Measurements from ENCODE around the gene PPM1L. TPM values are rescaled to one million over a fixed set of nuclear protein-coding genes. Genes with fewer than 3 reads are reported as not detected.

Gene PPM1L
- total RNA-seq, 1 experiment from 2014 or later = 10.6 TPM

- no peak for TF ChIP-seq EZH2 (IDR thresholded peaks at IDR 0.05; ENCODE audit: borderline replicate concordance, low read depth, low read length, poor library complexity, severe bottlenecking)
- TF ChIP-seq CTCF (conservative IDR thresholded peaks at IDR 0.05; ENCODE audit: low read depth, low read length) = no peak
- Histone ChIP-seq H3K4me1 (ENCODE audit: insufficient read depth, low read length, poor library complexity, severe bottlenecking) (no peaks in the 10 kb centered on the region), H3K9me3 (ENCODE audit: low read depth, low read length, poor library complexity, severe bottlenecking) (no peaks in the 10 kb centered on the region), H3K36me3 (ENCODE audit: insufficient read depth, low read length, poor library complexity, severe bottlenecking) (no peaks in the 10 kb centered on the region), H3K27ac (ENCODE audit: low read depth, low read length, poor library complexity, severe bottlenecking) (no peak overlapping the region), H3K4me3 (ENCODE audit: low read depth, low read length, poor library complexity, severe bottlenecking) (no peak overlapping the region), H3K27me3 (replicated peaks; ENCODE audit: insufficient read depth, low read depth, low read length, poor library complexity) (no peaks in the 10 kb centered on the region)
- intact Hi-C loops (cut with micrococcal nuclease; ENCODE audit: unreplicated experiment) = no loop called here
- no TSS peak for BruUV-seq (replicated peaks)
- DNase-seq (ENCODE audit: low spot score) = no peak
- CTCF ChIA-PET = no interaction called here
- POLR2A ChIA-PET (ENCODE audit: low non-redundant PET) = no interaction called here
These were observed 37.8 kb downstream of the PPM1L start for GRCh38 chr3:160793722-160794252.

GRCh38 chr3:160796089-160796812, 40.2 kb downstream of the PPM1L start:
- Histone ChIP-seq H3K9me3 (ENCODE audit: low read depth, low read length, poor library complexity, severe bottlenecking) (no peaks in the 10 kb centered on the region), H3K36me3 (ENCODE audit: insufficient read depth, low read length, poor library complexity, severe bottlenecking) (no peaks in the 10 kb centered on the region), H3K4me1 (ENCODE audit: insufficient read depth, low read length, poor library complexity, severe bottlenecking) (no peaks in the 10 kb centered on the region), H3K27ac (ENCODE audit: low read depth, low read length, poor library complexity, severe bottlenecking) (no peak overlapping the region), H3K27me3 (replicated peaks; ENCODE audit: insufficient read depth, low read depth, low read length, poor library complexity) (no peaks in the 10 kb centered on the region), H3K4me3 (ENCODE audit: low read depth, low read length, poor library complexity, severe bottlenecking) (no peak overlapping the region)
- CTCF ChIA-PET = no interaction called here
- no peak for TF ChIP-seq EZH2 (IDR thresholded peaks at IDR 0.05; ENCODE audit: borderline replicate concordance, low read depth, low read length, poor library complexity, severe bottlenecking)
- TF ChIP-seq CTCF (conservative IDR thresholded peaks at IDR 0.05; ENCODE audit: low read depth, low read length) = no peak
- no TSS peak for BruUV-seq (replicated peaks)
- DNase-seq (ENCODE audit: low spot score) = no peak
- POLR2A ChIA-PET (ENCODE audit: low non-redundant PET) = interaction anchor here (0.6 kb wide), 1 partner anchor 40 kb away, joined by 3 read pairs; the partner anchor contains the start of gene PPM1L
- intact Hi-C loops (cut with micrococcal nuclease; ENCODE audit: unreplicated experiment) = no loop called here

- H3K9me3 ChIP-seq (ENCODE audit: low read depth, low read length, poor library complexity, severe bottlenecking) = no peaks in the 10 kb centered on the region
- no peak overlapping the region for H3K27ac ChIP-seq (ENCODE audit: low read depth, low read length, poor library complexity, severe bottlenecking)
- intact Hi-C loops (cut with micrococcal nuclease; ENCODE audit: unreplicated experiment) = no loop called here
- H3K27me3 ChIP-seq (replicated peaks; ENCODE audit: insufficient read depth, low read depth, low read length, poor library complexity) = no peaks in the 10 kb centered on the region
- POLR2A ChIA-PET (ENCODE audit: low non-redundant PET) = no interaction called here
- no peak for DNase-seq (ENCODE audit: low spot score)
- CTCF ChIA-PET = no interaction called here
- no peak for TF ChIP-seq CTCF (conservative IDR thresholded peaks at IDR 0.05; ENCODE audit: low read depth, low read length)
- TF ChIP-seq EZH2 (IDR thresholded peaks at IDR 0.05; ENCODE audit: borderline replicate concordance, low read depth, low read length, poor library complexity, severe bottlenecking) = no peak
- H3K4me1 ChIP-seq (ENCODE audit: insufficient read depth, low read length, poor library complexity, severe bottlenecking) = no peaks in the 10 kb centered on the region
- no TSS peak for BruUV-seq (replicated peaks)
- no peaks in the 10 kb centered on the region for H3K36me3 ChIP-seq (ENCODE audit: insufficient read depth, low read length, poor library complexity, severe bottlenecking)
- H3K4me3 ChIP-seq (ENCODE audit: low read depth, low read length, poor library complexity, severe bottlenecking) = no peak overlapping the region
These were observed 40.8 kb downstream of the PPM1L start for GRCh38 chr3:160796813-160797164.
